IMR-90 (cell line): Measurements from ENCODE around the gene GFER.

Source experiments
- CHD1 ChIP-seq: IDR thresholded peaks from 2 replicates; pipeline ENCODE4 v1.6.1; 2012; ENCODE audit warnings: low read depth, low read length, improper control_type of control experiment
- POLR2A ChIP-seq: IDR thresholded peaks from 2 replicates; pipeline ENCODE4 v1.6.1; 2012; ENCODE audit warnings: mild to moderate bottlenecking, low read depth, low read length
- RAD21 ChIP-seq: IDR thresholded peaks from 2 replicates; pipeline ENCODE4 v1.6.1; 2012; ENCODE audit warnings: low read length, improper control_type of control experiment
- RFX5 ChIP-seq: IDR thresholded peaks from 2 replicates; pipeline ENCODE4 v1.8.0; 2012; ENCODE audit warnings: low read depth, mild to moderate bottlenecking, low read length, moderate library complexity
- TF ChIP-seq, protein P1 (sequence below): conservative IDR thresholded peaks from 2 replicates; pipeline ENCODE4 v1.5.1; 2012; ENCODE audit warnings: mild to moderate bottlenecking, low read depth, low read length, improper control_type of control experiment
- TF ChIP-seq, protein P2 (sequence below): fragments of 150-350 bp; IDR thresholded peaks from 2 replicates; pipeline ENCODE4 v1.6.1; 2016; ENCODE audit warnings: low read depth, mild to moderate bottlenecking, low read length, moderate library complexity, borderline replicate concordance

DNA sequence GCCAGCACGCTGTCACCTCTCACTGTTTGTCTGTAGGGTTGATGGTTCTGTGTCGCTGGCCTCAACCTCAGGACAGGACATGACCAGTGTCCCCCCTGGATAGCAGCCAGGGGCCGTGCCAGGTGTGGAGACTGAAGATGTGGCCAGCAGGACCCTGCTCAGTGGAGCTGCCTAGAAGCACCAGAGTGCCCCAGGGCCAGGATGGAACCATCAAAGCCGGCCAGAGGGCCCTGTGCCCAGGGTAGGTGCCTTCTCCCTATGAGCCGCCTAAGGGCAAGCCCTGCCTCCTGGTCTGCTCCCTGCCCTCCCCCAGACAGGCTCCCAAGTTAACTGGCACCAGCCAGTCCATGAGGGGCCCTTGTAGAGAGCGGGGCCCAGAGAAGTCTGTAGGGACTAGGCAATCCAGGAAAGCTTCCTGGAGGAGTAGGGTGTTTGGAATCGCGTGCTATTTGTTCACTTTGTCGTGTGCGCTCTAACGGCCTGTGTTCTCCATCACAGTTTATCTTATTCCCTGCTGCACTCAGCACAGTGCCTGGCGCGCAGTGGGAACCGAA is 25.2 kb upstream of the GFER start:
- no peak for TF ChIP-seq CHD1
- TF ChIP-seq POLR2A, result no peak
- TF ChIP-seq, protein P1, sequence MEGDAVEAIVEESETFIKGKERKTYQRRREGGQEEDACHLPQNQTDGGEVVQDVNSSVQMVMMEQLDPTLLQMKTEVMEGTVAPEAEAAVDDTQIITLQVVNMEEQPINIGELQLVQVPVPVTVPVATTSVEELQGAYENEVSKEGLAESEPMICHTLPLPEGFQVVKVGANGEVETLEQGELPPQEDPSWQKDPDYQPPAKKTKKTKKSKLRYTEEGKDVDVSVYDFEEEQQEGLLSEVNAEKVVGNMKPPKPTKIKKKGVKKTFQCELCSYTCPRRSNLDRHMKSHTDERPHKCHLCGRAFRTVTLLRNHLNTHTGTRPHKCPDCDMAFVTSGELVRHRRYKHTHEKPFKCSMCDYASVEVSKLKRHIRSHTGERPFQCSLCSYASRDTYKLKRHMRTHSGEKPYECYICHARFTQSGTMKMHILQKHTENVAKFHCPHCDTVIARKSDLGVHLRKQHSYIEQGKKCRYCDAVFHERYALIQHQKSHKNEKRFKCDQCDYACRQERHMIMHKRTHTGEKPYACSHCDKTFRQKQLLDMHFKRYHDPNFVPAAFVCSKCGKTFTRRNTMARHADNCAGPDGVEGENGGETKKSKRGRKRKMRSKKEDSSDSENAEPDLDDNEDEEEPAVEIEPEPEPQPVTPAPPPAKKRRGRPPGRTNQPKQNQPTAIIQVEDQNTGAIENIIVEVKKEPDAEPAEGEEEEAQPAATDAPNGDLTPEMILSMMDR, result no peak
- no peak for TF ChIP-seq RFX5
- TF ChIP-seq, protein P2, sequence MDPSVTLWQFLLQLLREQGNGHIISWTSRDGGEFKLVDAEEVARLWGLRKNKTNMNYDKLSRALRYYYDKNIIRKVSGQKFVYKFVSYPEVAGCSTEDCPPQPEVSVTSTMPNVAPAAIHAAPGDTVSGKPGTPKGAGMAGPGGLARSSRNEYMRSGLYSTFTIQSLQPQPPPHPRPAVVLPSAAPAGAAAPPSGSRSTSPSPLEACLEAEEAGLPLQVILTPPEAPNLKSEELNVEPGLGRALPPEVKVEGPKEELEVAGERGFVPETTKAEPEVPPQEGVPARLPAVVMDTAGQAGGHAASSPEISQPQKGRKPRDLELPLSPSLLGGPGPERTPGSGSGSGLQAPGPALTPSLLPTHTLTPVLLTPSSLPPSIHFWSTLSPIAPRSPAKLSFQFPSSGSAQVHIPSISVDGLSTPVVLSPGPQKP, result no peak
- TF ChIP-seq RAD21, result no peak
